Activated T-cell treated with anti-CD3 and anti-CD28 coated beads for 1 hour (primary cell): ENCODE measurements around the gene GALNTL6.

ENCODE experiments used
- DNase-seq: peaks from one replicate; pipeline ENCODE4 v3.0.0-alpha.2; 2020; ENCODE audit warnings: low read depth

GALNTL6 gene

DNA sequence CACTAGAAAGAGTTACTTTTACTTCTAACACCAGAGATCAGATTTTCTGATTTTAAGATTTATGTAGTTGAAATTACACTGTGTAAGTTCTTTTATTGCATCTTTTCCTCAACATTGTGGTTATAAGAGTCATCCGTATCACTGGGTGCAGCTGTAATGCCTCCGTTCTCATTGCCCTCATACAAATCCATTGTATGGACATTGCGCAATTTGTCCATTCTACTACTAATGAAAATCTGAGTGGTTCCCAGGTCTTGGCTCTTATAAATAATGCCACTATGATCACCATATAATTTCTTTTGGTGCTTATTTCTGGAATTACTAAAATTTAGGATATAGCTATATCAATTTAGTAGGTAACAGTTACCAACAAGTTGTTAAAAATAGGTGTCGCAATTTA is 741.4 kb downstream of the GALNTL6 start:
- no peak for DNase-seq

DNA sequence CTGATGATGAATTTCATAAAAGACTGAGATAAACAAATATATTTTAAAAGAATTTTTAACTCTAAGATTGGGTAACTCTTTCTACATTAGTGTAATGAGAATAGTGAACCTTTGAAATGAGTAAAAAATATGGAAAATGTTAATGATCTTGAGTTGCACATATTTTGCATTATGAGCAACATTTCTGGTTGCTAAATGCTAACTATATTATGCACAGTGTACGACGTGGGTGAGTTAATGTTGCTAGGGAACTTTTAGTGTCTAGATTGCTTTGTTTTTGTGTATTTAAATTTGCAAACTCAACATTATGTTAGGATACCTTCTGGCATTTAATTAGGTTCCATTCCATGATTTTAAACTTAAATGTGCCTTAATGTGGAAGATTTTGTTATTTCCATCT is 742.5 kb downstream of the GALNTL6 start:
- no peak for DNase-seq

DNA sequence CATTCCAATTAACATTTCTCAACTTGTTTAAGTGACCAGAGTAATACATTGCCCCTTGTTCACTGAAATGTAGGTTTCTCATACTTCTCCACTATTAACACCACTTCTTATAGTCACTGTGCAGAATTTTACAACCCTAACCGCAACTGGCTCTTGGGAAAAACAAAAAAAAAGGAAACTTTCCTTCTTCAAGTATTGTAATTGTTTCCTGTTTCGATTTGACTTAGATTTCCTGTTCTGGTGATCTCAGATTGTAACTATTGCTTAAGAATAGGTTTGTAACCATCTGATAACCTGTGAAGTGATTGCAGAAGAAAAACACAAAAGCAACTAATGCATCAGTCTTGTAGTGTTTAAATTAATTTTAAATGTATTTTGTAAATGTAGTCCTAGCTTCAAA is 760.7 kb downstream of the GALNTL6 start:
- no peak for DNase-seq

GRCh38 chr4:172578712-172579111 is 765.5 kb downstream of the GALNTL6 start:
- DNase-seq = no peak

DNA sequence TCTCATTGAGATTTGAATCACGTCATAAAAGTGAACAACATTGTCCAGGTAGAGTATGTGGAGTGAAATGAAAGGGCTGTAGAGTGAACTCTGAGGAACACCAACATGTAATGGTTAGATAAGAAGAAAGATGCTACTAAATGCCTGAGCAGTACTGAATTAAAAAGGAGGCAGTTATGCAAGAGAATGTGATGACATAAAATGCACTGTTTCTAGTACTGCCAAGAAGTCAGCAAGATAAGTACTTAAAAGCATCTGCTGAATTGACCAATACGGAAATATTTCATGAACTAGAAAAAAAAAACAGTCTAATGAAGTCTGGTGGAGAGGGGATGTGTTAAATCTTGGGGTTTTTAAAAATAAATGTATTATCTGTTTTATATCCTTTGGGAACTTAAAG is 771.6 kb downstream of the GALNTL6 start:
- DNase-seq = no peak

- DNase-seq = no peak
These were observed 783.0 kb downstream of the GALNTL6 start for GRCh38 chr4:172596206-172596605.

DNA sequence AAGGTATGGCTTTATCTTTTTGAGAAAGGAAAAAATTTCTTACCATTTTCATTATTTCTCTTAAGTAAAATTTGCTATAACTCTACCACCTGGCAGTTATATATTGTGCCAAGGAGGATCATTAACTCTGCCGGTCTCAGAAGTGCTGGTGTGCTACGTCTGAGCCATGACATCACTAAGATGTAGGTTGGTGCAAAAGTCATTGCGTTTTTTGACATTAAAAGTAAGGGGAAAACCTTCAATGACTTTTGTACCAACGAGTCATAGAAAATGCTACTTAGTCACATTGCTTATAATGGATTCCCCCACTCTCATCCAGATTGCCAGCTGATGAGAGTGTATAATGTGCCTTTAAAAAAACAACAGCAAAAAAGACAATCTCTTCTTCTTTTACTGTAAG is 786.4 kb downstream of the GALNTL6 start:
- no peak for DNase-seq

GRCh38 chr4:172601195-172601594 is 788.0 kb downstream of the GALNTL6 start:
- no peak for DNase-seq

GRCh38 chr4:172619218-172619617 is 806.0 kb downstream of the GALNTL6 start:
- DNase-seq = no peak

DNA sequence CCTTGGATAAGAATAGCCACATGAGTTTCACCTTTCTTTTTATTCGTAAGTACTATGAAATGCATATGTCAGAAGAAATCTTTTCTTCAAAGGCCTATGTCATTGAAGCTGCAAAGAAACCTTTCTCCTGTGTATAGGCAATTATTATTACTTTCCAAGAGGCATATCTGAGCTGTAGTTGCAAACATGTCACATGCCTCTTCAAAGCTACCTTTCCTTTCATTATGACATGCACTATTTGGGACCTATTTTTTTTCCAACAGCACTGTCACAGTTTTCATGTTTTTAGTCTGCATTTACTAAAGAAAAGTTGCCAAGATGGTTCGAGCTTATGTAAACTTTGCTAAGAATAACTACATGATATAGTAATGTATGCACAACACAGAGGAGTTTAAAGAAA is 806.6 kb downstream of the GALNTL6 start:
- no peak for DNase-seq

DNA sequence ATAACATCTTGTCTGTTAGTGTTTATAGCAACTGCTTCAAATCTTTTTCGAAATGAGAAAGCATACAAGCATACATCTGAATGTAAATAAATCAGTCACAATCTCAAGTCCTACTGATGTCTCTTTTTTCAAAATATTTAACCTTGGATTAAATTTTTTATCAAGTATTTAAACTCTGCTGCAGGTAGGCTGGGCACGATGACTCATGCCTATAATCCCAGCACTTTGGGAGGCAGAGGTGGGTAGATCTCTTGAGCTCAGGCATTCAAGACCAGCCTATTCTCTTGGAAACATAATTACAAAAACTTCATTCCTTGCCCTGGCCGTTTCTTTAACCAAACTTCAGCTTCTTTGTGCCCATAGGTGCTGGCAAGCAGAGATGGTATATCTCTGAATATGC is 815.1 kb downstream of the GALNTL6 start:
- DNase-seq = no peak

GRCh38 chr4:172630280-172630679 is 817.1 kb downstream of the GALNTL6 start:
- no peak for DNase-seq

GRCh38 chr4:172631832-172632231 is 818.6 kb downstream of the GALNTL6 start:
- DNase-seq = no peak

DNA sequence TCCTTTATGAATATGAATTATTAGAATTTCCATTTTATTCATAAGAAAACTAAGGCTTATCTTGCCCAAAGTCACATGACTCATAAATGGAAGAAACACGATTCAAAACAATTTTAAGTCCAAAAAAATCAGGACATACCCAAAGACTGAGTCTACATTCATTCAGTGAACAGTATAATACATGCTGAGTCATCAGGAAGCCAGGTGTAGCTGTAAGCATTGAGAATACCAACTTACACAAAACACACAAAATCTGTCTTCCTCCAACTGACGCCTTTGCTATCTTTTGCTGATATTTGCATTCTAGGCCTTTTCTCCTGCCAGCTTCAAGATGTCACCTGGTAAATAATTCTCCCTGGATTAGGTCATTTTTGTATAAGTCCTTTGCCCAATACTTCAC is 835.3 kb downstream of the GALNTL6 start:
- DNase-seq = no peak

GRCh38 chr4:172649143-172649542 is 835.9 kb downstream of the GALNTL6 start:
- no peak for DNase-seq

DNA sequence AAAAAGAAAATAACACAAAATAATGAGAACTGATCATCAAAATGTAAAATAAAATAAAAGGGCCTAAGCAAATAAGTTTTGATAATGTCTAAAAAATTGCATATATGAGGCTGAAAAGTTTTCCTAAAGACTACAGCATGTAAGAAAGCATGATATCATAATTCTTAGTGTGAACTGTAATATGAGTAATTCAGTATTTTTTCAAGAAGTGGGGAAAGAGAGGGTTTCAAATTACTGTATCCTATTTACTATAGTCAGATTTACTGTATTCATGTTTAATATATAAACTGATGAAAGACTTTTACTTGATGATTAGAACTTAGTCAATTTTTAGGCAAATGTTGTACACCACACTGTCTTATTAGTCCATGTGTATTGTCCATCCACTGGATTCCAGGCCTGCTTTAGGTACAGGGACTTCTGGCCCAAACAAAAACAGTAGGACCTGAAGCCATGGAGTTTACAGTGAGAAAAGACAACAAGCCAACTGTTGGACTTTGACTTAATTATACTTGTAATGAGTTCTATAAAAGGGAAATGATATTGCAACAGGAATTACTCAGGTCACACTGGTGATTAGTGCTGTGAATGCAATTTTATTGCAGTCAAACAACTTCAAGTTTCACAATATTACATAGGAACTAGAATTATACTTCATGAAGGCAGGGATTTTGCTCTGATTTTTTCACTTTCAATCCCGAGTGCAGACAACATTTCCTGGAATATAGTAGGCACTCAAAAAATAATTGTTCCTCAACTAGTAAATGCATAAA is 837.7 kb downstream of the GALNTL6 start:
- DNase-seq = no peak

- DNase-seq = no peak
These were observed 838.8 kb downstream of the GALNTL6 start for GRCh38 chr4:172651961-172652360.

DNA sequence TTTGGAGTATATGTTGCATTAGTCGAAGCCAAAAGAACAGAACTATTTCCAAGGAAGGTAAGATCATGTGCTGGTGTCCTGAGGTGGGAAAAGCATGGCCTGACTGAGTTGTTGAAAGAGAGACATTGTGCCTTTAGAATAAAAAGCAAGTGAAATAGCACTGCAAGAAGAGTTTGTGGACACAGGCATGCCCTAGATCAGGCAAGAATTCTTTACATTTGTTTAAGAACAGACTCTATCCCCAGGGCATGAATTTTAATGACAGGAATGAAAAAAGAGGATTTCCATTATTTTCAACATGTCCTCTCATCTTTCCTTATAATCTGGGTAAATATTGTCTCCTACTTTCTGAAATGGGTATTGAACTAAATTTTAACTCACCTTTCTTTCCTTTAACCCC is 839.2 kb downstream of the GALNTL6 start:
- no peak for DNase-seq

DNA sequence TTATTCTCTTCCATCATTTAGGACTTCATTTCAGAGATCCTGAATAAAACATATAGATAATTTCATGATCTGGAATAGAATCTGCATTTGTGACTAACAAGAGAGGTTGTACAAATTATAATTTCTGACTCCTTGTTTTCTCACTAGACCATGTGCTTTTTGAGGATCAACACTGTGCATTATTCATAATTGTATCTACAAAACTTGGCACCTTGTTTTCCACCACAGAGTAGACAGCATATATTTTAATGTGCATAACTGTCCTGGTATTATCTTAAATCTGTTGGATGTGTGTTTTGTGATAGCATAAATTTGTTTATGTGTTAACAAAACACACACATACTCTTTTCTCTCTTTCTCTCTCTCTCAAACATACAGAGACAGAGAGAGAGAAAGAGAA is 840.5 kb downstream of the GALNTL6 start:
- no peak for DNase-seq

- DNase-seq = no peak
These were observed 841.3 kb downstream of the GALNTL6 start for GRCh38 chr4:172654457-172654856.

- no peak for DNase-seq
These were observed 842.9 kb downstream of the GALNTL6 start for GRCh38 chr4:172656055-172656454.

- no peak for DNase-seq
These were observed 843.9 kb downstream of the GALNTL6 start for GRCh38 chr4:172657081-172657480.

DNA sequence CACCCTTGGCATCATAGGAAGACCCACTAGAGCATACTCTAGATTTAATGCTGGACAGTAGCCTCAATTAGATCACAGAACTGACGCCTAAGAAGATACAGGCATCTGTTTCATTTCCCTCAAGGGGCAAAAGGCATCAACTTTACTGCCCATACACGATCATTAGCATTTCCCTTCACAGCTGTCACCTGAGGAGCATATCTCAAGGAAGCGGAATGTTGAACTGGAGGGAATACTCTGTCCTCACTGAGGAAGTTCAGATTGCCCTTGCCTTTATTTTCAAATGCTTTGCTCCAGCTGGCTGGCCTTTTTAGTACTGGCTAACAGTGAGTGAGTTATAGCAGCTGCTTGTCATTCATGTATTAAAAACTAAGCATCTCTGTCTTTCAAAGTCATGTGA is 847.0 kb downstream of the GALNTL6 start:
- no peak for DNase-seq

DNA sequence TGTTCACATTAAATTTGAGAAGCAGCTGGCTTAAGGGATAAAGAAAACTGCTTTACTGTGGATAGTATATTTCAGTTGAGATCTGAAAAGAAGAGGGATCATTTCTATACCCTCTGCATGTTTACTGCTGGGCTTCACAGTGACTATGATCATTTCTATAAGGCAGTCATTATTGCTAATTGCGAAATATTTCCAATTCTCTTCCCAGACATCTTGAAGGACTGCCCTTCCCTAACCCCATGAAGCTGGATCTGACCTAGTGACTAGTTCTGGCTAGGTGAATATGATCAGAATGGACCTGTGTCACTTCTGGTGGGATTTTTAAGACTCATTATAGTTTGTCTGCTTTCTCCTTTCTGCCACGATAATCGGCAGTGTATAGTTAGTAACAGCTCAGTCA is 848.9 kb downstream of the GALNTL6 start:
- DNase-seq = no peak
